HG02840 (cell line): Measurements from ENCODE around the gene RBM15.

Experiments used
- ATAC-seq: cut with Tn5 transposase; IDR thresholded peaks from one replicate; pipeline ENCODE4 v1.9.1; 2021; ENCODE audit warnings: mild to moderate bottlenecking, moderate library complexity, moderate number of reproducible peaks; ENCODE audit not compliant: unreplicated experiment, low FRiP score

The RBM15 gene, protein sequence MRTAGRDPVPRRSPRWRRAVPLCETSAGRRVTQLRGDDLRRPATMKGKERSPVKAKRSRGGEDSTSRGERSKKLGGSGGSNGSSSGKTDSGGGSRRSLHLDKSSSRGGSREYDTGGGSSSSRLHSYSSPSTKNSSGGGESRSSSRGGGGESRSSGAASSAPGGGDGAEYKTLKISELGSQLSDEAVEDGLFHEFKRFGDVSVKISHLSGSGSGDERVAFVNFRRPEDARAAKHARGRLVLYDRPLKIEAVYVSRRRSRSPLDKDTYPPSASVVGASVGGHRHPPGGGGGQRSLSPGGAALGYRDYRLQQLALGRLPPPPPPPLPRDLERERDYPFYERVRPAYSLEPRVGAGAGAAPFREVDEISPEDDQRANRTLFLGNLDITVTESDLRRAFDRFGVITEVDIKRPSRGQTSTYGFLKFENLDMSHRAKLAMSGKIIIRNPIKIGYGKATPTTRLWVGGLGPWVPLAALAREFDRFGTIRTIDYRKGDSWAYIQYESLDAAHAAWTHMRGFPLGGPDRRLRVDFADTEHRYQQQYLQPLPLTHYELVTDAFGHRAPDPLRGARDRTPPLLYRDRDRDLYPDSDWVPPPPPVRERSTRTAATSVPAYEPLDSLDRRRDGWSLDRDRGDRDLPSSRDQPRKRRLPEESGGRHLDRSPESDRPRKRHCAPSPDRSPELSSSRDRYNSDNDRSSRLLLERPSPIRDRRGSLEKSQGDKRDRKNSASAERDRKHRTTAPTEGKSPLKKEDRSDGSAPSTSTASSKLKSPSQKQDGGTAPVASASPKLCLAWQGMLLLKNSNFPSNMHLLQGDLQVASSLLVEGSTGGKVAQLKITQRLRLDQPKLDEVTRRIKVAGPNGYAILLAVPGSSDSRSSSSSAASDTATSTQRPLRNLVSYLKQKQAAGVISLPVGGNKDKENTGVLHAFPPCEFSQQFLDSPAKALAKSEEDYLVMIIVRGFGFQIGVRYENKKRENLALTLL

DNA sequence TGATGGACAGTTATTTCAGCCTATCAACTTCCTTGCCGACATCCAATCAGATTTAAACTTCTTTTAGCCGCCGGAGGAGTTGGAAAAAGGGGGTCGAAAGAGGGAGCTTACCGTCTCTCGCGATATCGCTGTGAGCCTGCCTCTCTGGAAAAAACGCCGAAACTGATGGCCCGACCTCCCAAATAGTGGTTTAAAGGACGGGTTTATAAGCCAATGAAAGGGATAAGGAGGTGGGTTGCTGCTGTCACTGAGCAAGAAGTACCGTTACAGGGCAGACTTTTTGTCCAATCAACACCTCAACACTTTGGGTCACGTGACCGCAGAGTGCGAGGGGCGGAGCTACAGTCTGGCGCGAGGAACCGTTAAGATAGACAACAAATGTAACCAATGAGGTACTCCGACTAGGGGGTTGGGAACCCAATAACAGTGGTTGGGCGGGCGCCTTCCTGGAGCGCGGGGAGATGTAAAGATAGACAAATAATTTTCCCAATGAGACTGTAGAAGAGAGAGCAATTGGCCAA is at the start of gene RBM15:
RBM15 (plus strand) TSS at position 492 of the 521 bp plus-strand sequence; CDS start at position 521, 29 bp downstream.
- peak; percentile 75 for ATAC-seq

DNA sequence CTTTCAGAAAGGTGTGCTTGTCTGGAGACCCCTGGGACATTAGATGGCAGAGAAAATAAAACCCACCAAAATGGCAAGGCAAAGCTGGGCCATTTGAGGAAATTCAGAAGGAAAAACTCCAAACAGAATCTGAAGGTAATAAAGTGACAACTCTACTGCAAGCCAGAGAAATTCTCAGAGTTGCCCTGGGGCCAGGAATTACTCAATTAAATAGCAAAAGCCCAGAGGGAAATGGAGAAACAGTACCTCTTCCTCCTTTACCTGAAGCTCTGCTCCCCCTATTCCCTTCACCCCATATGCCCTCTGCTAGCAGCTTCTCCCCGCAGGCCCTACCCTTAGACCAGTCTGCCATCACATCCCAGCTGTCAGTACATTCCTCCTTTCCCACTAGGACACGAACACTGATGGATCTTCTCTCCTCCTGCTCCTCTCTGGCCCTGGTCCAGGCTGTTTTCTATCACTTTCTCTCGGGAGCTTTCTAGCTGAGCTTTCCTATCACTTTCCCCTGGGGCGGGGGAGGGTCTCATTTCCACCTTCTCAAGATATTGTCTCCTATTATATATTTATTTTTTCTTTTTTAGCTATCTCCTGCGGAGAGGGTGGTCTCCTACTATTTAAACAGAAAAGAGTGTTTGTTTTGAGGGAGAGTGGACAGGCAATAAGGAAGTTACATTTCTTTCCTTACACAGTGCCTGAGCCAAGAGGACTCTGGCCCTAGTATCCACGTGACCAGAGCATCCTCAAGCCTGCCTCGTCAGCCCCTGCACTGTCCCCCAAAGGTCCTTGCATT is 47.7 kb upstream of the RBM15 start:
- no peak for ATAC-seq

DNA sequence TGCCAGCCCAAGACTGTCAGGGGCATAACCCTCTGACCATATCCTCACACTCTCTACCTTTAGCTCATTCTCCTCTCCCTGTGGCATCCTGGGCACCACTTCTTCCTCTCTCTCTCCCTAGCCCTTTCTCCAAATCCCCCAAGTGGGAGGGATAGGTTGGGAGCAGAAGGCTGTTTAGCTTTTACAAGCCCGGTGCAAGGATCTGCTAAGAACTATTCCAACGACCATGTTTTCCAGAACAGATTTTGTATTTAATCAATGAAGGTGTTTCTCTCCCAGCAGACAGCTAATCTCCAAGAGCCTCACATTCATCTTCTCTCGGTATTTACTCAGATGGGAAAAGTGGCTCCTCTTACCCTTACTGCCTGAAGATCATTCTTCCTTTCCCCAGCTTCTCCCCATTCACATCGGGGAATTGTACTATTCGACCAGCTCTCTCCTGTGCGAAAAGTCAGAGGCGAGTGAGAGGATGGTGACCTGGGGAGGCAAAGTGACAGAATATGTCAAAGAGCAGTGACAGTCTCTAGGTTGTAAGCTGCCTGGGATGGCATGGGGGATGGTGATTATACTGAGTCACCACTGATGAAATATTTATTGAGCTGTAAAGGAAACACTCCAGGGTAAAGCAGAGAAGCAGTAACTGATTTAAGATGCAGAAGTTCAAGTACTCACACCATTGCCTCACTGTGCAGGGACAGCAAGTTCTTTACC is 47.0 kb upstream of the RBM15 start:
- no peak for ATAC-seq

DNA sequence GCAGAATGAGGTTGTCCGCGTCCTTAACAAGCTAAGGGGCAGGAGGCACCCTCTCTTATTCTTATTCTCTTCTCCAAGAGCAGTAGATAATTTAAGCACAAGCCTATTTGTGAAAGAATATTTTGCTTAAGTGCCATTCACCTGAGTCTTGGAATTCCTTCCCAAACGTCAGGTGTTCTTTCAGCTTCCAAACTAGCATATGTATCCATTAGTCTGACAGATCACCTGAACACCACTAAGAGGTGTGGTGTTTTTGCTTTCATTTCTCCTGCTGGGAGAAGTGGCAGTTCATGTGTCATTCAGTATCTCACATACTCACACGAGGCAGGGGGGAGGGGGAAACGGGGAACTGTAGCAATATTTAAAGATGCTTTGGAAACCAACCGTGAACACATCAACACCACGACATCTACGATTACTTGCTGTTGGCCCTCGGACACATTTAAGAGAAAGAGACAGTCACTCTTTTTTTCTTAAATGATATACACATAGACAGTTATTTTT is 45.5 kb upstream of the RBM15 start:
- ATAC-seq, result no peak

DNA sequence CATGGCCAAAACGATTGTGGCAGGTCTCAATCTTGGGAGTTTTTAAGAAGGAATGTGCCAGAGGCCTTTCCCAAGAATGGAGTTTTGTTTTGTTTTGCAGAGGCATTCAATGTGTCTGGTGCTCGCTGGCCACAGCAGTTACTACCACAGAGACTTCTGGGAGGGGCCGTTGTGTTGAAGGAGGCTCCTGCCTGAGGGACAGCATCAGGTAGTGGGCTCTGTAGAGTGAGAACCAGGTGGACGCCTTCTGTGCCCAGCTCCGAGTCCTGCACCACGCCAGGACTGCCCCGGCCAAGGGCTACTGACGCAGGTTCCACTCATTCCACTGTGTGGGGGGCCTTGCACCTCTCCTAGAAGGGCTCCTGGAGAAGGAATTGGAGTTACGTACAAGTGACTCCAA is 44.9 kb upstream of the RBM15 start:
- ATAC-seq, result no peak

DNA sequence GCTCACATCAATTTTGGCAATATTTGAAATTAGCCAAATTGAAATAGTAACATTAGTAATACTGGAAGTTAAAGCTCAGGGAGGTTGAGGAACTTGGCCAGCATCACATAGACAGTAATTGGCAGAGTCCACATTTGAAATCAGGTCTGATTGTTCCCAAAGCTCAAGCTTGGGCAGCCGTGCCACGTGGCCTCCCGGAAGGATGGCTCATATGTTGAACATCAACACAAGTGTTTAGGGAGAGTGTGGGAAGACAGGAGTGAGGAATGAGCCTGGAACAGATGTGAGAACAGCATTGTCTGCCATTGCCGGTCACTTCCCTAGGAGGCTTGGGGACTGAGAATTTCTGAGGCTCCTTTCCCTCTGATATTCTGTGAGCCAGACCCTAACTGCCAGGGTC is 40.2 kb upstream of the RBM15 start:
- ATAC-seq, result no peak

DNA sequence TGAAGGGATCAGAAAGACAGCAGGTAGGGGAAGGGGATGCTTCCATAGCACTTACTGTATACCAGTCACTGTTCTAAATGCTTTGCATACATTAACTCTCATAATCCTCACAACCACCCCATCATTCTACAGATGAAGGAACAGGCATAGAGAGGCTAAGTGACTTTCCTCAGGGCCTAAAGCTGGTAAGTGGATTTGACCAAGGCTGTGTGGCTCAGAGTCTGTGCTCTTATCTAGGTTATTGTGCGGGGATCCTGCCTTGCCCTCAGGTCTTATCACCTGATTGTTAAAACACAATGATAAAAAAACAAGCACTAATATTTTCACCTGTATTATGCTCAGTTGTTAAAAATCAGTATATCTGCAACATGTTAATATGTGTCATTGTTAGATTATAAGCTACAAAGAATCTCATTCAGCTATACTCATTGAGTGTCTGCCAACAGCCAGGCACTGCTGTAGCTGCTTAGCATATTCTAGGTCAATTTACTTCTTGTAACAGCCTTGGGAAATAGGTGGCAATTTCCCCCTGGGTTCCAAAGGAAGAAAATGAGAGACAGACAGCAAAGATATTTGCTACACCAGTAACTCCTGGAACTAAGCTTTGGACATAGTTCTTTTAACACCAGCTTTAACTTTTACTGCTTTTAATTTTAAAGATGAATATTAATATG is 38.6 kb upstream of the RBM15 start:
- no peak for ATAC-seq

DNA sequence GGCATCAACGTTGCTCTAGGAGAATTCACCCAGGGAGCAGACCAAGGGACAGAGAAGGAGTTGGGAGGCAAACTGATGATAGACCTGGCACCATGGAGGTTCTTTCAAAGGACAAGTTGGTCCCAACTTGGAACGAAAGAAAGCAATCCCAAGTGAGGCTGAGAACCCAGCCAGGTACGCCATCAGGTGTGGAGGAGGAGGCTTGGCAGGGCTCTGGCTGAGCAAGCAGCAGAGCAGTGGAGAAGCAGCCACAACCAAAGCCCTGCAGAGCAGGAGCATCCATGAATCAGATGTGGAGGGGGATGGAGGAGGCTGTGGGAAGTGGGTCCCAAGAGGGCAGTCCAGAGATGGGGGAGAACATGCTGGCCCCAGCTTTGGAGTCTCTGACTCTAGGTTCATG is 36.3 kb upstream of the RBM15 start:
- no peak for ATAC-seq

DNA sequence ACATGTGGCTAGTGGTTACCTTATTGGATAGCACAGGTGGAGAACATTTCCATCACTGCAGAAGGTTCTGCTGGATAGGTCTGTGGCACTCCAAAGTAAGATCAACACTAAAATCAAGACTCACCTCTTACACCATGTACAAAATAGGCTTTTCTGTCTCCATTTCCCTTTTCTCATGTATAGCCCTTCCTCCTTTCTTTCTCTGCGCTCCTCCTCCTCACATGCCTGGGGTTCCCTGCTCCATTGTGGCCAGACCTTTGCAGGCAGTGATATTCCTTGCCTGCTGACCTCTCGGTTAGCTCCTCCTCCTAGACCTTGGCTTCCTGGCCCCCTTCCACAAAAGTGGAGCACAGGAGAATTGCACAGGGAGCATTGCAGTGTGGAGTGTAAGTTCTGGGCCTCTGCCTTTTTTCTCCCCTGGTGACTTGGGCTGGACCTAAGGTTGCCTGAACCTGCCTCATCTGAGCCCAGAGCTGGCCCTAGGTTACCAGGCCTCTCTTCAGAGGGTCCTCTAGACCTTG is 33.2 kb upstream of the RBM15 start:
- ATAC-seq, result no peak

DNA sequence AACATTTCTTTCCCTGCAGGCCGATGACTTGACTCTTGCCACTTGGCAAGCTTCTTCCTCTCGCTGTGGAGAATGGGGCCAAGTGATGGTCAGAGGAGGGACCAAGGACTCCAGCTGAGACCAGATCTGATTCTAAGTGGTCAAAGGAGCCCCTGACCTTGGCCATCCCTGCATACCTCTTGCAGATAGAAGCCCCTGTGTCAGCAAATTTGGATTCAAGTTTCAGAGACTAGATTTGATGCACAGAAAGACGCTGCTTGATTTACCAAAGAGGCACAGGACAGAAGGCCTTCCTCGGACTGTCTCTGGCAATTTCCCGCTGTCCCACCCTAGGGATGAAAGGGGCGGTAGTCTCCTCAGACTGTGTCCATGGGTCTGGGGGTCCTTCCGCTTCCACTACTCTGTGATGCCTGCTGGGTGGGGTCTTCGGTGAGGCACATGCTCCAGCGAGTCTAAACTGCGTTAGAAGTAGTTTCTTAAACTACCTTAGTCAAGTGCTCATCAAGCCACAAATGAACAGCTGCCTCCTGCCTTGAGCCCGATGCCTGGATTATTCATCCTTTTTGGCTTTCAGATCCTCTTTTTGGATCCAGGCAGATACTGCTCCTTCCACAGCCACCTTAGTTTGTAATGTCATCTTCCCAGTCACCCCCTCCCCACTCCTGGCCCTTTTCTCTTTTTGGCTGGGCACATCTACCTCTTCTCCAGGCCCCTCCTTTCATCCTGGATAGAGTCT is 31.8 kb upstream of the RBM15 start:
- no peak for ATAC-seq

DNA sequence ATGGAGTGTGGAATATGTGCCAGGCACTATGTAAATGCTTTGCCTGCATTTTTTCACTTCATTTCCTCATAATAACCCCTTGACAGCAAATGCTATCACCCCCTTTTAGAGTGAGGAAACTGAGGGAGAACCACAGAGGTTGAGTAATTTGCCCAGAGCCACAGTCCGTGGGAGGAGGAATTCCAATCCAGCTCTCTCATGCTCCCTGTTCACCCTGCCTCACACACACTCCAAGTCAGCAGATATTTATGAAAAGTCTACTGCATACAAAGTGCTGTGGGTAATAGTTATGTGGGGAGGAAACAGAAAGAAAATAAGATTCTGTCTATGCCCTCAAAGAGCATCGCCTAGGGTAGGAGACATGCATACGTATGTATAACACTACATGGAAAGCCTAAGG is 30.9 kb upstream of the RBM15 start:
- ATAC-seq, result no peak

DNA sequence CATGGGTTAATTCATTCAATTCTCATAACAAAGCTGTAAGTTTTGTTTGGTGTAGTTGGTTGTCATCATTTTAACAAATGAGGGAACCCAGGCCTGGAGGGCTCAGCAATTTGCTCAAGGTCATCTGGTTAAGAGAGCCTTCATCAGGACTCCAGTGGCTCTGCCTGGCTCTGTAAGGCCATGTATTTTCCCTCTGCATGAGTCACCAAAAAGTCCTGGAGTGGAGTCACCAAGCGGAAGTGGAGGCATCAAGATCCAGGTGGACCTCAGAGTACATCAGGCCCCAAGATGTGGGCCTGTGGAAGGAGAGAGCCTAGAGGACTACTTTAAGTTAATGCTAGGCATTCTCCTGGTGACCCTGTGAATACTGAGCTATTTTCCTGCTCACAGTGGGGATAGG is 30.0 kb upstream of the RBM15 start:
- ATAC-seq, result no peak

DNA sequence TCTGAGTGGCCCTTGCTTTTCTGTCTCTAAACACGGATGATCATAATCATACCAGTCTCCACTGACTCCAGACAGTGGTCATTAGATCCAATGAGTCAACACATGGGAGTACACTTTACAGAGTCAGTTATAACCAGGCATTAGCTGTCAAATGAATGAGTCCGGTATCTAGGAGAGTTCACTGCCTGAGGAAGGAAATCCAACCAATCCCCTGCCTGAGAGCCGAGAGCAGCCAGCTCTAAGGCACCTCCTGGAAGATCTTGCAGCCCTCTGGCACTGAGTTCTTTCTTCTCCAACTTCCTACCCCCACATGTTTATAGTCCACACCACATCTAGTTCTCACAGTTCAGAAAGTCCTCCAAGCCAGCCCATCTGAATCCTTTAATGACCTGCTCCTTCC is 29.4 kb upstream of the RBM15 start:
- ATAC-seq, result no peak

DNA sequence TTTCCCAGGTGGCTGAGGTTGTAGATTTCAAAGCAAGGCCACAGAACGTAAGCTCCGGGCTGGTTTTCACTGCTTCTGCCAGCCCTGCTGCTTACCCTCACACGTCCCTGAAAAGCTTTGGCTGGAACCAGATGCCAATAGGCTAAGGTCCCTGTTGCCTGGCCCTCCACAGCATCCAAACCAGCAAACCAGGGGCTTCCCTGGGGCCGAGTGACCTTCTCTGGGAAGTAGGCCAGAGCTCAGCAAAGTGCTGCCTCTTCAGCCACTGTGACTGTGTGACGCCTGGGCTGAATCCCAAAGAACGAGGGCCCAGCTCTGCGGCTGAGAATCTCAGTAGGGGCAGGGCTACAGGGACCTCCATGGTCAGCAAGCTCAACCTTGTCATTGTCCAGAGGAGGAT is 28.9 kb upstream of the RBM15 start:
- ATAC-seq, result no peak

DNA sequence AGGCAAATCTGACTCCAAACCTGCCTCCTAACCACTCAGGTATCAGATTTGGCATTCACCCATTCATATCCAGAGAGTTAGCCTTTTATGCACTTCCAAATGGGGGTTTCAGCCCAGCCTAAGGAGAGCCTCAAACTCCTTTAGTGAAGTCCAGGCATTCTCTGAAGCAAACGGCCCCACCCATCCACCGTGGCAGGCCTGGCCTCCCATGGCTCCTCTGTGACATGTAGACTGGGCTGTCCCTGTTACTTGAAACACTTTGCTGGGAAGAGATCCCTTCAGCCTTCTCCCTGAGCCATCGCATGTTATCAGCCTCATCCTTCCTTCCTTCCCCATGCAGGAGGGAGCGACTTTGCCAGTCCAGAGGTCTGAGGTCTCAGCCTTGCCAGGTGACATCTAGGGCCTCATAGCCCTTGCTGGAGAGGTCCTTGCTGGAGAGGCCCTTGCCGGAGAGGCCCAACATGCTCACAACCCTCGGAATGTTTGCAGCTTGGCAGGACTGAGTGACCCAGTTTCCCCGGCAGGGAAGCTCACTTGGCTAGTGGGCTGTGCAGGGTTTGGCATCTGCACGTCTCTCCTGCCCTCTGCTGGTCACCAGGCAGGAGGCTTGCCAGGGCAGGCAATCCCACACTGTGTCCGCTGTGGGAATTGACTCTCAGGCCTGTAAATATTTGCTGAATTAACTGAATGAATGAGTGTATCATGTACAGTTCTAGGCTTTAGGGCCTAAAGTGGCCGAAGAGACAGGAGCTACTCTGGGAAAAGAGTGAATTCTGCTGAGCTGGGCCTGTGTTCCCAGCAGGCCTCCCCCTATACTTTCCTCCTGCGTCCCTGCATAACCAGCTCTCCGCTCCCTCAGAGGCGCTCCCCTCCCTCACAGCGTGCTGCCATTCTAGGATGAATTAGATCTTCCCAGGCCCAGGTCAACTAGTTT is 26.7 kb upstream of the RBM15 start:
- no peak for ATAC-seq

DNA sequence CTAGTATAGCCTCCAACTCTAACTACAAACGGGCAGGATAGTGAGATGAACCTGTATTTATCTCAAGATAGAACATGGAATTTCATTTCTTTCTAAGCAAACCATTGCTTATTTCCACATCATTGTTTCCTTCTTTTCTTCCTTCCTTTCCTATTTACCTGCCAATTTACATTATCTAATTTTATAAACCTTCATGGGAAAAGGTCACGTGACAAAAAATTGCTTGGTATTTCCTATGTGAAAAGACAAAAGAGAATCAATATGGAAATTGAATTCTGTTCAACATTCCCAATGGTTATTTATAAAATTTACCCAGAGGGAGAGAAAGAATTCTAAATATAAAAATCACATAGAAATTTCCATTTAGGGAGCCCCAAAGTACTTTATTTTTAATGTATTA is 22.4 kb upstream of the RBM15 start:
- no peak for ATAC-seq

DNA sequence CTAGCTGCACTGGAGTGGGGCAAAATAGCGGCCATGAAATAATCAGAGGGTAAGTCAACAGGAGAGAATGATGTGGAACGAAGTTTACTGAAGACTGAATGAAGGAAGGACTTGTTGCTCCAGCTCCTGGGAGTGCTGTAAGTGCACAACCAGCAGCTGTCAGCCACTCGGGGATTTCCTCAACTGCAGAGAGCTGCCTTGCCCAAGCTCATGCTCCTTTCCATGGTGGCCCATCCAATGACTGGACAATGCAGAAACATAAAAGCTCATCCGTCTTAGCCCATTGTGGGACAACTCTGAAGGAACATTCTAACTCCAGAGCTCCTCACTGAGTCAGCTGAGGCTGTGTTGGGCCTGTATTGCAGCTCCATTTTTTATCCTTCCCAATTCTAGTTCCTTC is 21.1 kb upstream of the RBM15 start:
- ATAC-seq, result no peak
